Hepatocyte (in vitro differentiated cells): ENCODE results near the gene SSR3. TPM values are rescaled to one million over a fixed set of nuclear protein-coding genes. Genes with fewer than 3 reads are reported as not detected.
"Not testable (repeated sequence)": the region's sequence is repeated elsewhere in the genome, so short reads cannot be mapped to it uniquely, and the experiment has no call there.

Source experiments
- DNase-seq: peaks from one replicate; pipeline ENCODE4 v3.0.0-alpha.2; 2016; ENCODE audit warnings: low spot score
- H2AFZ ChIP-seq: fragments of 200-600 bp; sonication (generic); 2 replicates; pipeline ENCODE4 v1.6.0; 2016; ENCODE audit warnings: antibody characterized with exemption, mild to moderate bottlenecking
- H3K27ac ChIP-seq: fragments of 200-600 bp; sonication (generic); 2 replicates; pipeline ENCODE4 v1.5.1; 2016; ENCODE audit warnings: mild to moderate bottlenecking
- H3K27me3 ChIP-seq: fragments of 200-600 bp; sonication (generic); 2 replicates; pipeline ENCODE4 v1.6.1; 2016
- H3K36me3 ChIP-seq: fragments of 200-600 bp; sonication (generic); replicated peaks from 2 replicates; pipeline ENCODE4 v1.5.1; 2016; ENCODE audit warnings: low read depth; ENCODE audit not compliant: insufficient read depth
- H3K4me1 ChIP-seq: fragments of 200-600 bp; sonication (generic); 2 replicates; pipeline ENCODE4 v1.5.1; 2016; ENCODE audit warnings: mild to moderate bottlenecking, moderate library complexity; ENCODE audit not compliant: insufficient read depth
- H3K4me2 ChIP-seq: fragments of 200-600 bp; sonication (generic); 2 replicates; pipeline ENCODE4 v1.6.0; 2016
- H3K4me3 ChIP-seq: fragments of 200-600 bp; sonication (generic); 2 replicates; pipeline ENCODE4 v1.5.1; 2016; ENCODE audit warnings: mild to moderate bottlenecking
- H3K79me2 ChIP-seq: fragments of 200-600 bp; sonication (generic); 2 replicates; pipeline ENCODE4 v1.6.0; 2017; ENCODE audit warnings: mild to moderate bottlenecking
- H3K9me2 ChIP-seq: fragments of 200-600 bp; sonication (generic); replicated peaks from 2 replicates; pipeline ENCODE4 v1.6.0; 2017; ENCODE audit warnings: mild to moderate bottlenecking; ENCODE audit not compliant: insufficient read depth
- H3K9me3 ChIP-seq: fragments of 200-600 bp; sonication (generic); 2 replicates; pipeline ENCODE4 v1.5.1; 2016; ENCODE audit warnings: low read depth, mild to moderate bottlenecking
- H4K20me1 ChIP-seq: fragments of 200-600 bp; sonication (generic); 2 replicates; pipeline ENCODE4 v1.6.0; 2016; ENCODE audit warnings: mild to moderate bottlenecking; ENCODE audit not compliant: insufficient read depth, poor library complexity, severe bottlenecking
- EZH2 ChIP-seq: fragments of 200-600 bp; sonication (generic); IDR thresholded peaks from 2 replicates; pipeline ENCODE4 v1.6.1; 2016; ENCODE audit warnings: antibody characterized with exemption, mild to moderate bottlenecking, borderline replicate concordance
- EZH2phosphoT487 ChIP-seq: fragments of 200-600 bp; sonication (generic); IDR thresholded peaks from one replicate; pipeline ENCODE4 v1.6.1; 2018; ENCODE audit warnings: antibody characterized with exemption, mild to moderate bottlenecking, low read depth, moderate library complexity; ENCODE audit not compliant: unreplicated experiment, severe bottlenecking
- WGBS: methylation state at CpG from one replicate; pipeline ENCODE4 v1.1.6; 2016; ENCODE audit warnings: low lambda C conversion rate; ENCODE audit errors: missing lambda C conversion rate; 5-methylcytosine and 5-hydroxymethylcytosine counted together
- polyA plus RNA-seq: library from polyadenylated mRNA; unstranded; fragments of >200 nt; fragmentation: Nextera tagmentation; extraction: Ambion mirVana; gene quantifications from 2 replicates; pipeline ENCODE4 v1.2.1, GENCODE V29; 2016
- total RNA-seq: library from RNA; depleted of rRNA; stranded (reverse); fragments of >200 nt; gene quantifications from 2 replicates; pipeline ENCODE4 v1.2.3, GENCODE V29; 2014
- TF ChIP-seq, protein P1 (sequence below): fragments of 200-600 bp; sonication (generic); IDR thresholded peaks from 2 replicates; pipeline ENCODE4 v1.5.1; 2016; ENCODE audit warnings: antibody characterized with exemption, mild to moderate bottlenecking; ENCODE audit not compliant: poor library complexity

The SSR3 gene
- total and polyA plus RNA-seq, 2 experiments from 2014 or later = 189 to 271 TPM

GRCh38 chr3:156575641-156576040 lies 20.7 kb upstream of the SSR3 start:
- H3K4me2 ChIP-seq = no peak overlapping the region
- H4K20me1 ChIP-seq = no peaks in the 10 kb centered on the region
- H3K9me2 ChIP-seq = no peaks in the 10 kb centered on the region
- no peaks in the 10 kb centered on the region for H3K9me3 ChIP-seq
- no peak for DNase-seq
- H3K27ac ChIP-seq = no peak overlapping the region
- no peaks in the 10 kb centered on the region for H3K79me2 ChIP-seq
- 87% methylated on average over 3 of the region's 3 CpGs for WGBS
- no peak overlapping the region for H3K4me3 ChIP-seq
- no peak overlapping the region for H2AFZ ChIP-seq
- no peaks in the 10 kb centered on the region for H3K36me3 ChIP-seq
- TF ChIP-seq EZH2phosphoT487 (no peak), EZH2 (no peak)
- TF ChIP-seq, protein P1, sequence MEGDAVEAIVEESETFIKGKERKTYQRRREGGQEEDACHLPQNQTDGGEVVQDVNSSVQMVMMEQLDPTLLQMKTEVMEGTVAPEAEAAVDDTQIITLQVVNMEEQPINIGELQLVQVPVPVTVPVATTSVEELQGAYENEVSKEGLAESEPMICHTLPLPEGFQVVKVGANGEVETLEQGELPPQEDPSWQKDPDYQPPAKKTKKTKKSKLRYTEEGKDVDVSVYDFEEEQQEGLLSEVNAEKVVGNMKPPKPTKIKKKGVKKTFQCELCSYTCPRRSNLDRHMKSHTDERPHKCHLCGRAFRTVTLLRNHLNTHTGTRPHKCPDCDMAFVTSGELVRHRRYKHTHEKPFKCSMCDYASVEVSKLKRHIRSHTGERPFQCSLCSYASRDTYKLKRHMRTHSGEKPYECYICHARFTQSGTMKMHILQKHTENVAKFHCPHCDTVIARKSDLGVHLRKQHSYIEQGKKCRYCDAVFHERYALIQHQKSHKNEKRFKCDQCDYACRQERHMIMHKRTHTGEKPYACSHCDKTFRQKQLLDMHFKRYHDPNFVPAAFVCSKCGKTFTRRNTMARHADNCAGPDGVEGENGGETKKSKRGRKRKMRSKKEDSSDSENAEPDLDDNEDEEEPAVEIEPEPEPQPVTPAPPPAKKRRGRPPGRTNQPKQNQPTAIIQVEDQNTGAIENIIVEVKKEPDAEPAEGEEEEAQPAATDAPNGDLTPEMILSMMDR = no peak
- no peaks in the 10 kb centered on the region for H3K4me1 ChIP-seq
- H3K27me3 ChIP-seq = no peaks in the 10 kb centered on the region

DNA sequence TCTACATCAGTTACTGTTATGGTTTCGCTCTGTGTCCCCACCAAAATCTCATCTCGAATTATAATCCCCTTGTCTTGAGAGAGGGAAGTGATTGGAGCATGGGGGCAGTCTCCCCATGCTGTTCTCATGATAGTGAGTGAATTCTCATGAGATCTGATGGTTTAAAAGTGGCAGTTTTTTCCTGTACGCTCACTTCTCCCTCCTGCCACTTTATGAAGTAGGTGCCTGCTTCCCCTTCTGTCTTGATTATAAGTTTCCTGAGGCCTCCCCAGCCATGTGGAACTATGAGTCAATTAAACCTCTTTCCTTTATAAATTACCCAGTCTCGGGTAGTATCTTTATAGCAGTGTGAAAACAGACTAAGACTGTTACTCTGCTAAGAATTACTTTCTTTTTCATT lies 15.0 kb upstream of the SSR3 start:
- H3K27me3 ChIP-seq, H3K9me2 ChIP-seq, H3K79me2 ChIP-seq, DNase-seq, H3K36me3 ChIP-seq, H4K20me1 ChIP-seq, H3K4me1 ChIP-seq, H3K4me2 ChIP-seq, H3K9me3 ChIP-seq, H3K4me3 ChIP-seq, H3K27ac ChIP-seq, H2AFZ ChIP-seq: not testable (repeated sequence)
- 83% methylated on average over 4 of the region's 4 CpGs for WGBS

DNA sequence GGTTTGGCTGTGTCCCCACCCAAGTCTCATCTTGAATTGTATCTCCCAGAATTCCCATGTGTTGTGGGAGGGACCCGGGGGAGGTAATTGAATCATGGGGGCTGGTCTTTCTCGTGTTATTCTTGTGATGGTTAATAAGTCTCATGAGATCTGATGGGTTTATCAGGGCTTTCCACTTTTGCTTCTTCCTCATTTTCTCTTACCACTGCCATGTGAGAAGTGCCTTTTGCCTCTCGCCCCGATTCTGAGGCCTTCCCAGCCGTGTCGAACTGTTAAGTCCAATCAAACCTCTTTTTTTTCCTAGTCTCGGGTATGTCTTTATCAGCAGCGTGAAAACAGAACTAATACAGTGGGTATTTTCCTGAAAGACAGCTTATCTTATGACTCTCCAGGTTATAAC lies 14.1 kb upstream of the SSR3 start:
- not testable (repeated sequence) for H3K4me3 ChIP-seq, H3K27ac ChIP-seq, H4K20me1 ChIP-seq, H2AFZ ChIP-seq, H3K27me3 ChIP-seq, H3K4me1 ChIP-seq, H3K9me3 ChIP-seq, H3K79me2 ChIP-seq, DNase-seq, H3K36me3 ChIP-seq, H3K4me2 ChIP-seq, H3K9me2 ChIP-seq
- WGBS = 94% methylated on average over 8 of the region's 8 CpGs

DNA sequence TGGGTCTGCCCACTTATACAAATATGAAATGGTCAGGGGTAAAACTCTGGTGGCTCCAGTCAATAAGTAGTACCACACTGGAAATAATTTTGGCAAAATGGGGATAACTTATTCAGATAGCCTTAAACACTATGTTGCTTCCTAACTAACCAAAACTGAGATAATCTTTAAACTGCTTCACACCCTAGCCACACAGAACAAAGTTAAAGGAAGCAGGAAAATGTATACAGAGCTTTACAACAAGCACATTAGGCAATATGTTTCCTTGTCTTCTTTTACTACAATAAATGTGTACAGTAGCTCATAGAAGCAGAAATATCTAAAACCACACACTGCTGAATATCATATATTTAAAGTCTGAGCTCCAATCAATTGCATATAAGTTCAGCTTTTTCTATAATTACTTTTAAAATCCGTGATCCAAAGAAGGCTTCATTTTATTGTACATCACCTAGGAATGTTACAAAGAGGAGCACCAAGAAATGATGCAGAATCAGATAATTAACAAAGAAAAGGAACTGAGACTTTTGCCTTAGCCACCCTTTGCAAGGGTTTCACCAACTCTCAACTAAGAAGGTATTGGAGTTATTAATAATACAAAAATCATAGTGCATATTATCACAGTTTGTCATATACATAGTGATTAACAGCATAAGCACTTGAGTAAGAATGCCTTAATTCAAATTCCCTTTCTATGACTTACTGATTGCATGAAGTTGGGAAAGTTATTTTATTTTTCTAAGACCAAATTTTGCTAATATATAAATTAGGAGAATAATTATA lies 9.2 kb upstream of the SSR3 start:
- Histone ChIP-seq H3K4me3 (no peak overlapping the region), H4K20me1 (no peaks in the 10 kb centered on the region), H3K4me1 (no peaks in the 10 kb centered on the region), H3K9me2 (no peaks in the 10 kb centered on the region), H3K4me2 (no peak overlapping the region), H3K27me3 (no peaks in the 10 kb centered on the region), H3K27ac (no peak overlapping the region), H3K36me3 (no peaks in the 10 kb centered on the region), H3K9me3 (no peaks in the 10 kb centered on the region), H3K79me2 (no peaks in the 10 kb centered on the region), H2AFZ (no peak overlapping the region)
- WGBS = 79% methylated on average over 1 of the region's 1 CpG
- DNase-seq = no peak
- no peak for TF ChIP-seq EZH2phosphoT487
- TF ChIP-seq, protein P1 = no peak
- TF ChIP-seq EZH2 = no peak

DNA sequence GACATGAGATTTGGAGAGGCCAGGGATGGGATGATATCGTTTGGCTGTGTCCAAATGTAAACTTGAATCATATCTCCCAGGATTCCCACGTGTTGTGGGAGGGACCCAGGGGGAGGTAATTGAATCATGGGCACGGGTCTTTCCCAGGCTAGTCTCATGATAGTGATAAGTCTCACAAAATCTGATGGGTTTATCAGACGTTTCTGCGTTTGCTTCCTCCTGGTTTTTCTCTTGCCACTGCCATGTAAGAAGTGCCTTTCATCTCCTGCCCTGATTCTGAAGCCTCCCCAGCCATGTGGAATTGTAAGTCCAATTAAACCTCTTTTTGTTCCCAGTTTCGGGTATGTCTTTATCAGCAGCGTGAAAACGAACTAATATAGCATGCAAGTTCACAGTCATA lies 7.6 kb upstream of the SSR3 start:
- not testable (repeated sequence) for H3K9me3 ChIP-seq, H3K79me2 ChIP-seq, H3K27ac ChIP-seq, H3K4me3 ChIP-seq, H4K20me1 ChIP-seq, H2AFZ ChIP-seq, H3K36me3 ChIP-seq, DNase-seq, H3K4me2 ChIP-seq, H3K27me3 ChIP-seq, H3K4me1 ChIP-seq, H3K9me2 ChIP-seq
- 63% methylated on average over 8 of the region's 8 CpGs for WGBS
